Lung (tissue), 11 donors: ENCODE results near the gene AHCYL2. TPM values are rescaled to one million over a fixed set of nuclear protein-coding genes. Genes with fewer than 3 reads are reported as not detected.
"Not testable (repeated sequence)": the region's sequence is repeated elsewhere in the genome, so short reads cannot be mapped to it uniquely, and the experiment has no call there.

Experiments
- ATAC-seq: fragments of 200-7000 bp; cut with Tn5 transposase; one replicate; pipeline ENCODE4 v1.9.1; 2020; ENCODE audit warnings: moderate number of reproducible peaks; ENCODE audit not compliant: insufficient read depth, low FRiP score
- DNase-seq, 3 donors: peaks; one replicate each; pipeline ENCODE4 v3.0.0-alpha.2; 2013 to 2017
- H3K27ac ChIP-seq, 2 donors: one replicate each; pipeline ENCODE4 v1.5.1; 2013; ENCODE audit warnings: mild to moderate bottlenecking in 2 of 2, moderate library complexity in 2 of 2, control low read depth in 1 of 2, inconsistent platforms in 1 of 2, low read depth in 1 of 2, low read length in 1 of 2
- H3K27me3 ChIP-seq, 3 donors: one replicate each; pipeline ENCODE4 v1.5.1; 2013; ENCODE audit warnings: low read length in 2 of 3; ENCODE audit not compliant: control insufficient read depth in 3 of 3, insufficient read depth in 3 of 3
- H3K36me3 ChIP-seq, 4 donors: one replicate each; pipeline ENCODE4 v1.5.1; 2013; ENCODE audit warnings: low read length in 4 of 4, mild to moderate bottlenecking in 1 of 4, moderate library complexity in 1 of 4; ENCODE audit not compliant: control insufficient read depth in 4 of 4, insufficient read depth in 4 of 4
- H3K4me1 ChIP-seq, 5 donors: one replicate each; pipeline ENCODE4 v1.5.1; 2013; ENCODE audit warnings: low read length in 5 of 5, mild to moderate bottlenecking in 2 of 5, moderate library complexity in 1 of 5; ENCODE audit not compliant: control insufficient read depth in 5 of 5, insufficient read depth in 5 of 5
- H3K4me3 ChIP-seq: one replicate; pipeline ENCODE4 v1.5.1; 2013; ENCODE audit warnings: mild to moderate bottlenecking, control low read depth, moderate library complexity
- H3K9ac ChIP-seq, 2 donors: one replicate each; pipeline ENCODE4 v1.5.1; 2013; ENCODE audit warnings: low read length in 2 of 2, control low read depth in 1 of 2; ENCODE audit not compliant: insufficient read depth in 1 of 2
- H3K9me3 ChIP-seq, 4 donors: one replicate each; pipeline ENCODE4 v1.5.1; 2013; ENCODE audit warnings: low read length in 3 of 4, mild to moderate bottlenecking in 1 of 4, moderate library complexity in 1 of 4; ENCODE audit not compliant: control insufficient read depth in 4 of 4, insufficient read depth in 3 of 4
- WGBS, 2 donors: extraction: QIAGEN DNeasy Blood & Tissue Kit; methylation state at CpG; one replicate each; pipeline ENCODE4 v1.1.7; 2013; 5-methylcytosine and 5-hydroxymethylcytosine counted together
- polyA plus RNA-seq, 2 donors: library from polyadenylated mRNA; stranded (reverse); fragments of 200-250 nt; gene quantifications; one replicate each; pipeline ENCODE4 v1.2.1, GENCODE V29; 2013
- small RNA-seq: library from RNA; depleted of rRNA; stranded (forward); fragments of <200 nt; gene quantifications from one replicate; pipeline ENCODE3, GENCODE V24; 2014; ENCODE audit warnings: low replicate concordance
- total RNA-seq, 2 donors: library from RNA; depleted of rRNA in 1 of 2; stranded (reverse); fragments of >200 nt in 1 of 2; gene quantifications; one replicate each; pipeline ENCODE4 v1.2.1, GENCODE V29; 2014 to 2021
- donor health status: Bipolar disorder and iron deficiency.
- donor health status: healthy.
- donor health status: DM: yes; HTN: yes; CAD: no.

The AHCYL2 gene
- total and polyA plus RNA-seq, 4 donors = 16.3 to 172 (median 93.8) TPM

- H3K27ac ChIP-seq, H3K4me3 ChIP-seq, ATAC-seq, DNase-seq, H3K9me3 ChIP-seq, H3K36me3 ChIP-seq, H3K9ac ChIP-seq, H3K27me3 ChIP-seq, H3K4me1 ChIP-seq: not testable (repeated sequence)
- WGBS, 2 donors = 95 to 97% methylated on average over 17 to 23 of the region's 27 CpGs
Measured at GRCh38 chr7:129476398-129476797, 251.6 kb downstream of the AHCYL2 start.

Small RNA genes lying within 50 kb of the gene (small RNA-seq; reads per million reads assigned to genes)
- gene AC009244.1 = not detected
- not detected for gene SNRPGP3

Other genes with a start within 250 kb of the AHCYL2 start
- gene TNPO3, start 169.9 kb upstream of the AHCYL2 start, total RNA-seq = 10 to 100 TPM; 32.5 to 45.9 TPM
- gene TNPO3, start 169.9 kb upstream of the AHCYL2 start, polyA plus RNA-seq = 10 to 100 TPM; 12.3 to 19.3 TPM
- gene TSPAN33, start 80.3 kb upstream of the AHCYL2 start, total RNA-seq = 1 to 10 TPM; 4.5 to 7.3 TPM
- 1 to 10 TPM; 3.3 to 8.2 TPM for gene TSPAN33, start 80.3 kb upstream of the AHCYL2 start, polyA plus RNA-seq
- 10 to 100 TPM in 1 of 2 donors, 1 to 10 TPM in 1; 4.6 to 19.3 TPM for gene SMO, start 36.4 kb upstream of the AHCYL2 start, total RNA-seq
- 1 to 10 TPM in 1 of 2 donors, under 1 TPM in 1; 0.87 to 2.5 TPM for gene SMO, start 36.4 kb upstream of the AHCYL2 start, polyA plus RNA-seq
- 1 to 10 TPM; 1.1 to 2.0 TPM for gene STRIP2, start 209.4 kb downstream of the AHCYL2 start, total RNA-seq
- gene STRIP2, start 209.4 kb downstream of the AHCYL2 start, polyA plus RNA-seq = 1 to 10 TPM; 1.4 to 2.1 TPM